Pancreas (tissue), 10 donors: ENCODE data around the gene RAB29. TPM values are rescaled to one million over a fixed set of nuclear protein-coding genes. Genes with fewer than 3 reads are reported as not detected.
A peak's percentile ranks its signal among the peaks of the same experiment; 100 is the strongest.

Source experiments
- ATAC-seq, 4 donors: fragments of 200-7000 bp; cut with Tn5 transposase; one replicate each; pipeline versions ENCODE4 v1.8.0 to v1.9.1; 2020; ENCODE audit warnings: mild to moderate bottlenecking in 4 of 4, moderate library complexity in 4 of 4
- DNase-seq, 6 donors: peaks; one replicate each; pipeline ENCODE4 v3.0.0-alpha.2; 2020
- FAIRE-seq: peaks from 2 replicates; lab custom pipeline; 2012; peaks lifted over from hg19 to GRCh38; lab: Jason Lieb, UNC
- H3K27ac ChIP-seq, 4 donors: fragments of 200-600 bp; sonication (generic); 1 replicate in 3 of 4; 2 replicates in 1 of 4; pipeline versions ENCODE4 v1.5.0 to v1.8.0; 2020
- H3K27me3 ChIP-seq, 4 donors: fragments of 200-600 bp; one replicate each; pipeline ENCODE4 v1.8.0; 2021
- H3K36me3 ChIP-seq, 3 donors: fragments of 200-600 bp; sonication (generic) in 1 of 3; one replicate each; pipeline versions ENCODE4 v1.5.0 to v1.8.0; 2020 to 2021
- H3K4me1 ChIP-seq, 3 donors: fragments of 200-600 bp; one replicate each; pipeline ENCODE4 v1.8.0; 2021
- H3K4me3 ChIP-seq, 4 donors: fragments of 200-600 bp; sonication (generic) in 2 of 4; one replicate each; pipeline versions ENCODE4 v1.5.0 to v1.8.0; 2020 to 2021
- H3K9me3 ChIP-seq, 4 donors: fragments of 200-600 bp; one replicate each; pipeline ENCODE4 v1.8.0; 2021
- WGBS, 2 donors: extraction: QIAGEN DNeasy Blood & Tissue Kit; methylation state at CpG; one replicate each; pipeline ENCODE4 v1.1.7; 2013; 5-methylcytosine and 5-hydroxymethylcytosine counted together
- intact Hi-C, 3 donors: fragments of 100-400 bp; cut with DNase I; formaldehyde crosslinking; loops; one replicate each; pipeline versions ENCODE4 v1.11.1 to v1.14.2; 2022
- polyA plus RNA-seq, 2 donors: library from polyadenylated mRNA; stranded (reverse); fragments of 200-250 nt; gene quantifications; one replicate each; pipeline ENCODE4 v1.2.3, GENCODE V29; 2013
- total RNA-seq, 6 donors: library from RNA; stranded (reverse); fragmentation: NEBNext Ultra II Directional in 4 of 6; extraction: Animal tissue kit (Norgen Biotek cat#: 25700) in 4 of 6; gene quantifications; one replicate each; pipeline versions ENCODE4 v1.2.1 to v1.2.4, GENCODE V29; 2021 to 2023
- TF ChIP-seq, protein P1 (sequence below), 4 donors: fragments of 200-600 bp; sonication (generic) in 3 of 4; IDR thresholded peaks; one replicate each; pipeline versions ENCODE4 v1.5.0 to v1.8.0; 2021; ENCODE audit warnings: antibody characterized with exemption in 4 of 4
- donor health status: healthy with polysubstance abuse.
- donor health status: DM: no; HTN: no; CAD: no; lungs with moderate emphysema.
- donor health status: DM: no; HTN: no; CAD: no.
- donor health status: control.
- donor health status: control.
- donor health status: Bipolar disorder and iron deficiency.
- donor health status: DM: yes; HTN: yes; CAD: no.
- donor health status: DM: no; HTN: no; CAD: no.
- donor health status: DM: no; HTN: no; CAD: no.
- donor health status: DM: yes; HTN: yes; CAD: no.

Gene RAB29
- total and polyA plus RNA-seq, 8 donors, result 5.4 to 12.2 (median 7.0) TPM

DNA sequence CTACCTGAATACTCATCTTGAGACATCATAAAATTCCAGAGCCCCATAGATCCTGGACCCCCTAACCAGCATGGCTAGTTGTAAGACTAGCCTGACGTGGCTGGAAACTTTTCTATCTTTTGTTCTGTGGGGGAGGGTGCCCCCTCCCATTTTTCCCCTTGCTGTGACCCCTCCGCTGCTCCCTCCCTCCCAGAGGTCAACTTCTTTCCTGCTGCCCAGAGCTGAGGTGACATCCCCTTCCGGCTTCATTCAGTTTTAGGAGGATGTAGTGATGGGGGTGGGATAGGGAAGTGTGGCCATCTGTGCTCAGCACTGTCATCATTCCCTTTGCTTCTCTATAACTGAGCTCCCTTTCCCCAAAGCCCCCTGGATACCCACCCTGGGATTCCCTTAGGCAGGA, 42.1 kb upstream of the RAB29 start:
- TF ChIP-seq, protein P1, sequence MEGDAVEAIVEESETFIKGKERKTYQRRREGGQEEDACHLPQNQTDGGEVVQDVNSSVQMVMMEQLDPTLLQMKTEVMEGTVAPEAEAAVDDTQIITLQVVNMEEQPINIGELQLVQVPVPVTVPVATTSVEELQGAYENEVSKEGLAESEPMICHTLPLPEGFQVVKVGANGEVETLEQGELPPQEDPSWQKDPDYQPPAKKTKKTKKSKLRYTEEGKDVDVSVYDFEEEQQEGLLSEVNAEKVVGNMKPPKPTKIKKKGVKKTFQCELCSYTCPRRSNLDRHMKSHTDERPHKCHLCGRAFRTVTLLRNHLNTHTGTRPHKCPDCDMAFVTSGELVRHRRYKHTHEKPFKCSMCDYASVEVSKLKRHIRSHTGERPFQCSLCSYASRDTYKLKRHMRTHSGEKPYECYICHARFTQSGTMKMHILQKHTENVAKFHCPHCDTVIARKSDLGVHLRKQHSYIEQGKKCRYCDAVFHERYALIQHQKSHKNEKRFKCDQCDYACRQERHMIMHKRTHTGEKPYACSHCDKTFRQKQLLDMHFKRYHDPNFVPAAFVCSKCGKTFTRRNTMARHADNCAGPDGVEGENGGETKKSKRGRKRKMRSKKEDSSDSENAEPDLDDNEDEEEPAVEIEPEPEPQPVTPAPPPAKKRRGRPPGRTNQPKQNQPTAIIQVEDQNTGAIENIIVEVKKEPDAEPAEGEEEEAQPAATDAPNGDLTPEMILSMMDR (IDR thresholded peaks at IDR 0.05), result no peak
- Histone ChIP-seq H3K4me1 (peaks cover 0 to 7% (median 3%) of the 10 kb centered on the region in 3 donors), H3K4me3 (no peak overlapping the region), H3K36me3 (no peaks in the 10 kb centered on the region), H3K9me3 (no peaks in the 10 kb centered on the region), H3K27me3 (no peaks in the 10 kb centered on the region), H3K27ac (no peak overlapping the region)
- ATAC-seq (no peak), DNase-seq (no peak), FAIRE-seq (no peak)
- WGBS, 2 donors, result 94% methylated on average over 3 of the region's 3 CpGs
- intact Hi-C loops, result no loop called here

DNA sequence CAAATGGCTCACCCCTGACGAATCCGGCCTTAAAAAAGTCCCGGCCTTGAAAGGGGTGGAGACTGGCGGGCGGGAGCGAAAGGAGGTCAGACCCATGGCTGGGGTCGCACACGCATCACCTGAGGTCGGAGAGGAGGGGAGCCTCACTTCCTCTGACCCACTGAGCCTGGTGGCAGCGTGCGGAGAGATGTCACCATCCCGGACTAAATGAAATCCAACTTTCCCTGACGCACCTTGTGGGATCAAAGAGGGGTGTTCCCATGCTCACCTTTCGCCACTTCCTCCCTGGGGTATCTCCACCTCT, 38.4 kb upstream of the RAB29 start:
- DNase-seq (no peak), FAIRE-seq (no peak), ATAC-seq (peak in 1 of 4 donors; percentile 5)
- Histone ChIP-seq H3K27ac (peak overlapping the region; percentile 47 to 92 (median 81)), H3K36me3 (no peaks in the 10 kb centered on the region), H3K9me3 (no peaks in the 10 kb centered on the region), H3K4me1 (peaks cover 0 to 27% (median 16%) of the 10 kb centered on the region in 3 donors), H3K27me3 (no peaks in the 10 kb centered on the region), H3K4me3 (peak overlapping the region; percentile 85 to 93 (median 86))
- intact Hi-C loops, result no loop called here
- TF ChIP-seq, protein P1 (IDR thresholded peaks at IDR 0.05), result no peak
- 1 to 5% methylated on average over 14 of the region's 14 CpGs for WGBS, 2 donors

DNA sequence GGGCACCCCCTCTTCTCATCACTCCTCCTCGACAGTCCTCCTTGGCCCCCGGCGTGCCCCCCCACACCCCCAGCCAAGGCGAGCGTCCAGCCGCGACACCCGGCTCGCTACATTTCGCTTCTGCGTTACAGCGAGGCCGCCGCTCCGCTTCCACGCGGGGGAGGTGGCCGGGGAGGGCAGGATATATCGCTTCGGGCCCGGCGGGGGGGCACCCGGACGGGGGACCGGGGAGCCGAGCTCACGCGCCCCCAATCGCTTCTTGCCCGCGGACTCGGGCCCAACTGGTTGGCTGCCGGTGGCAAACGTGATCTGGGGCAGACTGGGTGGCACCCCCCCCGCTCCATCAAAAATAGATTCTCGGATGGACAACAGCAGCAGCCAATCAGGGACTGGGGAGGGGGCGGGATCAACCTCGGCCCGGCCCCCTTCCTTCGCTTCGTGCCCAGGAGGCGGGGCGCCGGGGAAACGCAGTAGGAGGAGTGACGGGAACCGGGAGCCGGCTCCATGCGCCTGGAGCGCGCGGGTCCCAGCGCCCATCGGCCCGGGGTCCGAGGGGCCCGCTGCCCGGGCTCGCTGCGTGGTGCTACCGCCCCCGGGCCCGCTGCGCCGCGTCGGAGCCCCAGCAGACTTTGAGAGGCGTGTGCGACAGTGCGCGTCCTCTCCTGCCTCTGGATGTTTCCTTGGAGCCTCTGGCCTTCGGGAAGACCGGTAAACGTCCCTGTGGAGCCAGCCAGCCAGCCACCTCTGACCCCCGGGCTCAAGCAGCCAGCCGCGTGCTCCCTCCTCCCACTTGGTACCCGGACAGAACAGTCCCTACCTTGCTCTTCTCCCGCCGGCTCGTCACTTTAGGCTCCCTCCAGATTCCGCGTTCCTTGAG, 37.8 kb upstream of the RAB29 start, which contains the start of gene SLC41A1:
Gene SLC41A1 (minus strand): TSS at position 321 of the 877 bp plus-strand sequence. CDS start 2,757 bp downstream, outside the sequence.
- 1% methylated on average over 61 to 83 of the region's 83 CpGs for WGBS, 2 donors
- FAIRE-seq, result no peak

DNA sequence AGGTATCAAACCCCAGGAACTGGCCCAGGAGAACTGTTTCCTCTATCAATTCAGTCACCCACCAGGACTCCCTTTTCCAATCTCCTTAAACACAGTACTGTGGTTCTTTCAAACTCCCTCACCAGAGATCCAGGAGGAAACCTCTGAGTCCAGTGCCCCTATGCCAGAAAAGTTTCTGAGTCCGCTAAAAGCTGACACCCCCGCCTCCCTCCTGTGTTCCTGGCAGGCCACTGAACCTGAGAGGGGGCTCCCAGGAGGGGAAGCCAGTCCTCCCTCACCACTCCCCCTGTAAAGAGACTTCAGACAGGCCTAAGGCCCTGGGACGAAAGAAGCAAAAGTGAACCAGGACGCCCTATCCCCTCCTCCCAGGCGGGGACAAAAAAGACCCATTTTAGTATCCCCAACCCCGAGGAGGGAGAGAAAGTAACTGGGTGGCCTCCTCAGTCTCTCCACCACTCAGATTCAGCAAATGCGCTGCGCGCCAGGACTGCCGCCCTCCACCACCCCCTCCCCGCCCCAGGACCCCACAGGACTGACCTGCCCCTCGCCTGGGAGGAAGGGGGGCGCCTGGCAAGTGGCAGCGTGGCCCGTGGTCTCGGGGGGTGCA, 37.1 kb upstream of the RAB29 start:
- FAIRE-seq, result no peak
- WGBS, 2 donors, result 0 to 1% methylated on average over 15 to 16 of the region's 16 CpGs
- Histone ChIP-seq H3K27me3 (no peaks in the 10 kb centered on the region), H3K36me3 (no peaks in the 10 kb centered on the region), H3K4me1 (peaks cover 0 to 27% (median 16%) of the 10 kb centered on the region in 3 donors), H3K9me3 (no peaks in the 10 kb centered on the region), H3K4me3 (peak overlapping the region; percentile 85 to 93 (median 86)), H3K27ac (peak overlapping the region; percentile 71 to 92 (median 88))
- ATAC-seq, result peak; percentile 13 to 40 (median 16)
- TF ChIP-seq, protein P1 (IDR thresholded peaks at IDR 0.05), result no peak
- intact Hi-C loops, result no loop called here
- DNase-seq, result peak in 1 of 6 donors; percentile 32

More for the DNA sequence above, 37.8 kb upstream of the RAB29 start, which contains the start of gene SLC41A1:
- intact Hi-C loops, result no loop called here
- ATAC-seq (peak; percentile 87 to 96 (median 92)), DNase-seq (peak; percentile 92 to 96 (median 95))
- Histone ChIP-seq H3K9me3 (no peaks in the 10 kb centered on the region), H3K27ac (peak within 1 kb of the TSS; percentile 71 to 92 (median 88)), H3K27me3 (no peaks in the 10 kb centered on the region), H3K4me1 (peaks cover 0 to 27% (median 16%) of the 10 kb centered on the region in 3 donors), H3K4me3 (peak within 1 kb of the TSS; percentile 85 to 93 (median 86)), H3K36me3 (no peaks in the 10 kb centered on the region)
- TF ChIP-seq, protein P1 (IDR thresholded peaks at IDR 0.05), result no peak
